ENCODE data around the gene RASGRP2. TPM values are rescaled to one million over a fixed set of nuclear protein-coding genes. Genes with fewer than 3 reads are reported as not detected.
A peak's percentile ranks its signal among the peaks of the same experiment; 100 is the strongest.

RASGRP2 gene
- total RNA-seq, 6 donors from 2014 or later: 20.5 to 80.7 (median 33.9) TPM

- Histone ChIP-seq H3K27me3 (no peaks in the 10 kb centered on the region), H3K9me3 (no peaks in the 10 kb centered on the region), H3K4me1 (peaks cover 6 to 11% (median 7%) of the 10 kb centered on the region in 4 donors), H3K36me3 (no peaks in the 10 kb centered on the region), H3K27ac (no peak overlapping the region), H3K4me3 (no peak overlapping the region)
- DNase-seq (no peak), ATAC-seq (ENCODE audit: low FRiP score in 2 of 2) (no peak)
- TF ChIP-seq, protein P1, sequence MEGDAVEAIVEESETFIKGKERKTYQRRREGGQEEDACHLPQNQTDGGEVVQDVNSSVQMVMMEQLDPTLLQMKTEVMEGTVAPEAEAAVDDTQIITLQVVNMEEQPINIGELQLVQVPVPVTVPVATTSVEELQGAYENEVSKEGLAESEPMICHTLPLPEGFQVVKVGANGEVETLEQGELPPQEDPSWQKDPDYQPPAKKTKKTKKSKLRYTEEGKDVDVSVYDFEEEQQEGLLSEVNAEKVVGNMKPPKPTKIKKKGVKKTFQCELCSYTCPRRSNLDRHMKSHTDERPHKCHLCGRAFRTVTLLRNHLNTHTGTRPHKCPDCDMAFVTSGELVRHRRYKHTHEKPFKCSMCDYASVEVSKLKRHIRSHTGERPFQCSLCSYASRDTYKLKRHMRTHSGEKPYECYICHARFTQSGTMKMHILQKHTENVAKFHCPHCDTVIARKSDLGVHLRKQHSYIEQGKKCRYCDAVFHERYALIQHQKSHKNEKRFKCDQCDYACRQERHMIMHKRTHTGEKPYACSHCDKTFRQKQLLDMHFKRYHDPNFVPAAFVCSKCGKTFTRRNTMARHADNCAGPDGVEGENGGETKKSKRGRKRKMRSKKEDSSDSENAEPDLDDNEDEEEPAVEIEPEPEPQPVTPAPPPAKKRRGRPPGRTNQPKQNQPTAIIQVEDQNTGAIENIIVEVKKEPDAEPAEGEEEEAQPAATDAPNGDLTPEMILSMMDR (IDR thresholded peaks at IDR 0.05): no peak
- TF ChIP-seq EP300 (IDR thresholded peaks at IDR 0.05): no peak
- TF ChIP-seq POLR2A (IDR thresholded peaks at IDR 0.05): no peak
- TF ChIP-seq POLR2AphosphoS5 (IDR thresholded peaks at IDR 0.05): no peak
- 91 to 93% methylated on average over 12 to 13 of the region's 13 CpGs for WGBS, 2 donors
Observed at GRCh38 chr11:64750361-64751054, 6.6 kb upstream of the RASGRP2 start.

DNA sequence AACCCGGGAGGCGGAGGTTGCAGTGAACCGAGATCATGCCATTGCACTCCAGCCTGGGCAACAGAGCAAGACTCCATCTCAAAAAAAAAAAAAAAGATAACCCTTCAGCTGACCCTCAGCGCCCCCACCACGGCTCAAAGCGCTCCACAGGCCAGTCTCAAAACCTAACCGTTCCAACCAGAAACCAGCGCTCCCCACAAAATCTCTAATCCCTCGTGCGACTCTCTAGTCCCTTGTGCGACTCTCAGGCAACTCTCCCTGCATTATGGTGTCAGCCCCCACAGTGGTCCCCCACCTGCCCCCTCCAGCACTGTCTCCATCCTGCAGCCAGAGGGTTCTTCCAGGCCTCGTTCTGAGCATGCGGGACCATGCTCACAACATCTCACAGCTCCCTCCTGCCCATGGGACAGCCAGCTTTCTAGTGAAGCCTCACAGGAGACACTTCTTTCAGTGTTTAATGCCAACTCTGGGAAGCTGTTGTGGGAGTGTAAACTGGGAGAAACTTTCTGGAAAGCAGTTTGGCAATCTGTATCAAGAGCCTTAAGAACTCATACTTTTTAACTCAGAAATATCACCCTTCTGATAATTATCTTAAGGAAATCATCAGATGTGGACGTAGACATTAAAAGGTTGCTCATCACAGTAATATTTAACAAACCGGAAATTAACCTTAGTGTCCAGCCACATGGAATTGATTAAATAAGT is 4.2 kb upstream of the RASGRP2 start:
- ATAC-seq (ENCODE audit: low FRiP score in 2 of 2): no peak
- no peak for DNase-seq
- Histone ChIP-seq H3K36me3 (no peaks in the 10 kb centered on the region), H3K4me3 (no peak overlapping the region), H3K9me3 (no peaks in the 10 kb centered on the region), H3K4me1 (peaks cover 26 to 34% (median 27%) of the 10 kb centered on the region in 4 donors), H3K27ac (no peak overlapping the region), H3K27me3 (peaks cover 0 to 6% (median 0%) of the 10 kb centered on the region in 4 donors)
- 85 to 86% methylated on average over 15 of the region's 15 CpGs for WGBS, 2 donors
- TF ChIP-seq POLR2A (IDR thresholded peaks at IDR 0.05) (no peak), EP300 (IDR thresholded peaks at IDR 0.05) (no peak), POLR2AphosphoS5 (IDR thresholded peaks at IDR 0.05) (no peak)
- TF ChIP-seq, protein P1 (IDR thresholded peaks at IDR 0.05): no peak

GRCh38 chr11:64746486-64746885 is 2.5 kb upstream of the RASGRP2 start:
- H3K27ac ChIP-seq: peak overlapping the region; percentile 83 to 97 (median 92)
- TF ChIP-seq EP300 (IDR thresholded peaks at IDR 0.05) (no peak), POLR2AphosphoS5 (IDR thresholded peaks at IDR 0.05) (no peak), POLR2A (IDR thresholded peaks at IDR 0.05) (no peak)
- TF ChIP-seq, protein P1 (IDR thresholded peaks at IDR 0.05): no peak
- no peak for ATAC-seq (ENCODE audit: low FRiP score in 2 of 2)
- H3K9me3 ChIP-seq: no peaks in the 10 kb centered on the region
- peaks cover 28 to 50% (median 41%) of the 10 kb centered on the region in 4 donors for H3K4me1 ChIP-seq
- no peaks in the 10 kb centered on the region for H3K36me3 ChIP-seq
- H3K4me3 ChIP-seq: peak overlapping the region in 1 of 4 donors; percentile 56
- DNase-seq: peak in 1 of 2 donors; percentile 58
- peaks cover 0 to 9% (median 0%) of the 10 kb centered on the region in 4 donors for H3K27me3 ChIP-seq
- WGBS, 2 donors: 68 to 73% methylated on average over 10 of the region's 10 CpGs

GRCh38 chr11:64745521-64746328 is 1.8 kb upstream of the RASGRP2 start:
- WGBS, 2 donors: 1 to 2% methylated on average over 17 to 49 of the region's 52 CpGs
- ATAC-seq (ENCODE audit: low FRiP score in 2 of 2): peak; percentile 66 to 79

More at GRCh38 chr11:64745521-64746328, 1.8 kb upstream of the RASGRP2 start:
- peak overlapping the region; percentile 83 to 97 (median 92) for H3K27ac ChIP-seq
- TF ChIP-seq EP300 (IDR thresholded peaks at IDR 0.05) (peak in 1 of 4 donors; percentile 5), POLR2A (IDR thresholded peaks at IDR 0.05) (peak in 1 of 4 donors; percentile 60), POLR2AphosphoS5 (IDR thresholded peaks at IDR 0.05) (peak; percentile 54 to 69)
- TF ChIP-seq, protein P1 (IDR thresholded peaks at IDR 0.05): peak in 1 of 6 experiments; percentile 24
- H3K36me3 ChIP-seq: no peaks in the 10 kb centered on the region
- DNase-seq: peak; percentile 91 to 96
- H3K27me3 ChIP-seq: peaks cover 0 to 9% (median 0%) of the 10 kb centered on the region in 4 donors
- peaks cover 28 to 56% (median 43%) of the 10 kb centered on the region in 4 donors for H3K4me1 ChIP-seq
- H3K9me3 ChIP-seq: no peaks in the 10 kb centered on the region
- peak overlapping the region; percentile 37 to 64 (median 58) for H3K4me3 ChIP-seq

Data from upper lobe of left lung (tissue), 6 donors.